NT2/D1 (cell line): ENCODE measurements around the gene MEGF8.

ENCODE experiments used
- SUZ12 ChIP-seq: IDR thresholded peaks from 2 replicates; pipeline ENCODE4 v1.6.1; 2011; ENCODE audit not compliant: insufficient read length, insufficient read depth; ENCODE audit errors: extremely low read depth
- YY1 ChIP-seq: IDR thresholded peaks from 2 replicates; pipeline ENCODE4 v1.6.1; 2011; ENCODE audit not compliant: insufficient read length, insufficient read depth
- ZNF274 ChIP-seq: IDR thresholded peaks from 2 replicates; pipeline ENCODE4 v1.6.1; 2011; ENCODE audit warnings: mild to moderate bottlenecking, low read depth, low read length

GRCh38 chr19:42370626-42371175 is 45.3 kb downstream of the MEGF8 start:
- TF ChIP-seq YY1, result no peak
- TF ChIP-seq SUZ12, result no peak
- no peak for TF ChIP-seq ZNF274
